ENCODE measurements around the gene PDCD4. TPM values are rescaled to one million over a fixed set of nuclear protein-coding genes. Genes with fewer than 3 reads are reported as not detected.

The PDCD4 gene
- total and polyA plus RNA-seq, 2 of the 13 experiments (the other 11 are each of a cell fraction or from before 2014, with no cell fraction given): 22.8 to 56.2 TPM

DNA sequence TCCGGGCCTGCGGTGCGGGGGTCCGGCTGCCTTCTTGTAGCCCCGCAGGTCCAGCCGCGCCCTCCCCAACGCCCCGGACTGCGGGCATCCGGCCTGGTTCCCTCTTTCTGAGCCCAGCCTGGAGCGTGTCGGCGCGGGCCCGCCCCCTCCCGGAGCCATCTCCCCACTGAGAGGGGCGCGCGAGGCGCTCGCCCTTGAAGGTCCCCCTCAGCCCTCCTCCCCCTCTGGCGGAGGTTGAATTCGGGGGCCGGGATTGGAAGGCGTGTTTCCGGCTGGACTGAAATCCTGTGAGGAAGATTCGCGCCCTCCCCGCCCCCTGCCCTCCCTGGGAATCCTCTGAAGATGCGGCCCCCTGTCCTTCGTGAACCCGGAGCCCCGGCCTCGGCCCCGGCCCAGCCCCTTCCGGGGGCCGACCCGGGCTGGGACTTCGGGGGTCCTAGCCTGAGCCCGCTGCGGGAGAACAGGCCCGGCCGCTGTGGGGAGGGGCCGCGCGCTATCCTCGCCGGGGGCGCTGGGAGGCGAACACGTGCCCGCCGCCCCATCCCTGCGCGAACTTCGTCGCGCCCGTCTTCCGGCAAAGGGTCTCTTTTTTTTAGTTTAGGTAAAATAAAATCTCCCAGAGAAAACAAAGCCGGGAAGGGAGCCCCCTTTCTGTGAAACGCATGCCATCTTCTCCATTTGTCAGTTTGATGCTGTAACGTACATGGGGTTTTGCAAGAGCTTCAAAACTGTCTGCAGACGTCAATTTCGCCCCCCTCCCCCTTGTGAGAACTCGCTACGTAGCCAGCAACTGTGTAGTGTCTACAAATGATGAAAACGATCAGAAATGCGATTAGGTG lies 636 bp downstream of the PDCD4 start (continued):
- TF ChIP-seq, protein P1, sequence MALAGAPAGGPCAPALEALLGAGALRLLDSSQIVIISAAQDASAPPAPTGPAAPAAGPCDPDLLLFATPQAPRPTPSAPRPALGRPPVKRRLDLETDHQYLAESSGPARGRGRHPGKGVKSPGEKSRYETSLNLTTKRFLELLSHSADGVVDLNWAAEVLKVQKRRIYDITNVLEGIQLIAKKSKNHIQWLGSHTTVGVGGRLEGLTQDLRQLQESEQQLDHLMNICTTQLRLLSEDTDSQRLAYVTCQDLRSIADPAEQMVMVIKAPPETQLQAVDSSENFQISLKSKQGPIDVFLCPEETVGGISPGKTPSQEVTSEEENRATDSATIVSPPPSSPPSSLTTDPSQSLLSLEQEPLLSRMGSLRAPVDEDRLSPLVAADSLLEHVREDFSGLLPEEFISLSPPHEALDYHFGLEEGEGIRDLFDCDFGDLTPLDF (CRISPR knock-in tag; IDR thresholded peaks at IDR 0.05): peak; percentile 32; the same call in 1 of the 2 replicates
- TF ChIP-seq, protein P2, sequence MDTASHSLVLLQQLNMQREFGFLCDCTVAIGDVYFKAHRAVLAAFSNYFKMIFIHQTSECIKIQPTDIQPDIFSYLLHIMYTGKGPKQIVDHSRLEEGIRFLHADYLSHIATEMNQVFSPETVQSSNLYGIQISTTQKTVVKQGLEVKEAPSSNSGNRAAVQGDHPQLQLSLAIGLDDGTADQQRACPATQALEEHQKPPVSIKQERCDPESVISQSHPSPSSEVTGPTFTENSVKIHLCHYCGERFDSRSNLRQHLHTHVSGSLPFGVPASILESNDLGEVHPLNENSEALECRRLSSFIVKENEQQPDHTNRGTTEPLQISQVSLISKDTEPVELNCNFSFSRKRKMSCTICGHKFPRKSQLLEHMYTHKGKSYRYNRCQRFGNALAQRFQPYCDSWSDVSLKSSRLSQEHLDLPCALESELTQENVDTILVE (CRISPR knock-in tag; IDR thresholded peaks at IDR 0.05): no peak
- TF ChIP-seq NFE2L1 (CRISPR knock-in tag; IDR thresholded peaks at IDR 0.05; ENCODE audit: borderline replicate concordance): no peak
- peak; percentile 83 for TF ChIP-seq CEBPB (IDR thresholded peaks at IDR 0.05; ENCODE audit: borderline replicate concordance, low read depth, low read length)
- no peak for TF ChIP-seq ZNF224 (CRISPR knock-in tag; IDR thresholded peaks at IDR 0.05)
- TF ChIP-seq MED1 (CRISPR knock-in tag; IDR thresholded peaks at IDR 0.05): peak; percentile 39; the same call in 1 of the 2 replicates
- TF ChIP-seq ZNF33A (CRISPR knock-in tag; IDR thresholded peaks at IDR 0.05; ENCODE audit: borderline replicate concordance): no peak
- TF ChIP-seq, protein P3, sequence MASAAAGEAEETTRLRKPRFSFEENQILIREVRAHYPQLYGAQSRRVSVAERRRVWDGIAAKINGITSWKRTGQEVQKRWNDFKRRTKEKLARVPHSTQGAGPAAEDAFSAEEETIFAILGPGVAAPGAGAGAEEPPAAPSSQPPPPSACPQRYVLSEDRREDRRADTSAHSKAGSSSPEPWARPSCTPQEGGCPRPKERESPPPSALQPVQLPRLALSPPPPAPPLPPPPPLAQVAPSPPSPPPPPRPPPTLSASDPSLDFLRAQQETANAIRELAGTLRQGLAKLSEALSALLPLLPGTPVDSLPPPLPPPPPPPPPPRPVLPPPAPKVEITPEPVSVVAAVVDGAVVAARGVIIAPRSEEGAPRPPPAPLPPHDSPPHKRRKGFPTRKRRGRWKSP (CRISPR knock-in tag; IDR thresholded peaks at IDR 0.05): 0 out of 2 replicates have a peak, but pooled peaks have one; percentile 41
- no peak for TF ChIP-seq CBX5 (CRISPR knock-in tag; IDR thresholded peaks at IDR 0.05; ENCODE audit: borderline replicate concordance)
- TF ChIP-seq ZNF709 (CRISPR knock-in tag; IDR thresholded peaks at IDR 0.05): no peak
- TF ChIP-seq TCF12 (IDR thresholded peaks at IDR 0.05): no peak
- no peak for TF ChIP-seq TCF12 (CRISPR knock-in tag; IDR thresholded peaks at IDR 0.05)
- TF ChIP-seq NFIC (IDR thresholded peaks at IDR 0.05; ENCODE audit: low read length): no peak
- no peak for TF ChIP-seq ZNF510 (CRISPR knock-in tag; IDR thresholded peaks at IDR 0.05; ENCODE audit: low read depth)
- TF ChIP-seq ZNF205 (CRISPR knock-in tag; IDR thresholded peaks at IDR 0.05): no peak
- no peak for TF ChIP-seq ZNF10 (CRISPR knock-in tag; IDR thresholded peaks at IDR 0.05; ENCODE audit: borderline replicate concordance, low read depth)
- TF ChIP-seq PRMT3 (CRISPR knock-in tag; IDR thresholded peaks at IDR 0.05; ENCODE audit: borderline replicate concordance, low read depth): no peak
- 0 out of 2 replicates have a peak, but pooled peaks have one; percentile 35 for TF ChIP-seq RNF2 (conservative IDR thresholded peaks at IDR 0.05; ENCODE audit: low read depth)
- TF ChIP-seq KLF16 (CRISPR knock-in tag; IDR thresholded peaks at IDR 0.05): peak in 1 of 2 experiments; percentile 65; a peak in 1 of 4 replicates
- TF ChIP-seq SMAD3 (CRISPR knock-in tag; IDR thresholded peaks at IDR 0.05): no peak
- TF ChIP-seq ZSCAN9 (CRISPR knock-in tag; IDR thresholded peaks at IDR 0.05; ENCODE audit: borderline replicate concordance): no peak
- TF ChIP-seq RAD21 (CRISPR knock-in tag; IDR thresholded peaks at IDR 0.05): peak; percentile 17
- no peak for TF ChIP-seq ZBTB38 (CRISPR knock-in tag; IDR thresholded peaks at IDR 0.05)
- no peak for TF ChIP-seq TCF7 (IDR thresholded peaks at IDR 0.05; ENCODE audit: low read depth)
- TF ChIP-seq, protein P4, sequence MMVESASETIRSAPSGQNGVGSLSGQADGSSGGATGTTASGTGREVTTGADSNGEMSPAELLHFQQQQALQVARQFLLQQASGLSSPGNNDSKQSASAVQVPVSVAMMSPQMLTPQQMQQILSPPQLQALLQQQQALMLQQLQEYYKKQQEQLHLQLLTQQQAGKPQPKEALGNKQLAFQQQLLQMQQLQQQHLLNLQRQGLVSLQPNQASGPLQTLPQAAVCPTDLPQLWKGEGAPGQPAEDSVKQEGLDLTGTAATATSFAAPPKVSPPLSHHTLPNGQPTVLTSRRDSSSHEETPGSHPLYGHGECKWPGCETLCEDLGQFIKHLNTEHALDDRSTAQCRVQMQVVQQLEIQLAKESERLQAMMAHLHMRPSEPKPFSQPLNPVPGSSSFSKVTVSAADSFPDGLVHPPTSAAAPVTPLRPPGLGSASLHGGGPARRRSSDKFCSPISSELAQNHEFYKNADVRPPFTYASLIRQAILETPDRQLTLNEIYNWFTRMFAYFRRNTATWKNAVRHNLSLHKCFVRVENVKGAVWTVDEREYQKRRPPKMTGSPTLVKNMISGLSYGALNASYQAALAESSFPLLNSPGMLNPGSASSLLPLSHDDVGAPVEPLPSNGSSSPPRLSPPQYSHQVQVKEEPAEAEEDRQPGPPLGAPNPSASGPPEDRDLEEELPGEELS (CRISPR knock-in tag; IDR thresholded peaks at IDR 0.05): no peak; the same call in 1 of the 2 replicates
